H1 (cell line): ENCODE measurements around the gene IKZF1.

Experiments
- BCL11A ChIP-seq, 2 experiments: IDR thresholded peaks; one replicate each; pipeline ENCODE4 v1.6.1; 2011; ENCODE audit warnings: low read depth in 2 of 2, low read length in 2 of 2, mild to moderate bottlenecking in 2 of 2
- CEBPB ChIP-seq: IDR thresholded peaks from 2 replicates; pipeline ENCODE4 v1.6.1; 2012; ENCODE audit warnings: low read depth, low read length
- CHD1 ChIP-seq: IDR thresholded peaks from 2 replicates; pipeline ENCODE4 v1.6.1; 2012; ENCODE audit warnings: low read depth, low read length, improper control_type of control experiment
- EGR1 ChIP-seq: IDR thresholded peaks from 2 replicates; pipeline ENCODE4 v1.6.1; 2011; ENCODE audit warnings: low read depth, low read length, borderline replicate concordance
- EZH2 ChIP-seq: fragments of 200-600 bp; sonication (generic); IDR thresholded peaks from 2 replicates; pipeline ENCODE4 v1.7.1; 2012; ENCODE audit warnings: low read depth, mild to moderate bottlenecking, moderate library complexity, low read length, inconsistent platforms; ENCODE audit not compliant: severe bottlenecking
- JUN ChIP-seq: IDR thresholded peaks from 2 replicates; pipeline ENCODE4 v1.6.1; 2011; ENCODE audit warnings: low read depth, mild to moderate bottlenecking, improper control_type of control experiment, low read length
- MAFK ChIP-seq: IDR thresholded peaks from 2 replicates; pipeline ENCODE4 v1.6.1; 2012; ENCODE audit warnings: low read depth, mild to moderate bottlenecking, improper control_type of control experiment, low read length
- POLR2A ChIP-seq, 2 experiments: IDR thresholded peaks; 1 replicate in 1 of 2; 2 replicates in 1 of 2; pipeline ENCODE4 v1.6.1; 2011; ENCODE audit warnings: low read depth in 2 of 2, low read length in 2 of 2, mild to moderate bottlenecking in 2 of 2; ENCODE audit errors: control extremely low read depth in 1 of 2
- POLR2AphosphoS5 ChIP-seq: IDR thresholded peaks from 2 replicates; pipeline ENCODE4 v1.6.1; 2011; ENCODE audit warnings: low read depth, low read length
- RFX5 ChIP-seq: IDR thresholded peaks from 2 replicates; pipeline ENCODE4 v1.6.1; 2011; ENCODE audit warnings: low read depth, low read length, improper control_type of control experiment, borderline replicate concordance
- TAF1 ChIP-seq: IDR thresholded peaks from 2 replicates; pipeline ENCODE4 v1.6.1; 2011; ENCODE audit warnings: mild to moderate bottlenecking, low read depth, low read length
- YY1 ChIP-seq: IDR thresholded peaks from 2 replicates; pipeline ENCODE4 v1.6.1; 2011; ENCODE audit warnings: low read depth, mild to moderate bottlenecking, low read length
- ZNF274 ChIP-seq: IDR thresholded peaks from 2 replicates; pipeline ENCODE4 v1.7.0; 2012; ENCODE audit warnings: low read length, borderline replicate concordance; ENCODE audit errors: extremely low read depth
- TF ChIP-seq, protein P1 (sequence below), 3 experiments: IDR thresholded peaks; 1 replicate in 2 of 3; 2 replicates in 1 of 3; pipeline versions ENCODE4 v1.5.1 to v1.6.1; 2011; ENCODE audit warnings: low read length in 3 of 3, mild to moderate bottlenecking in 3 of 3, inconsistent platforms in 2 of 3, low read depth in 1 of 3, moderate library complexity in 1 of 3; ENCODE audit not compliant: insufficient read depth in 1 of 3; ENCODE audit errors: control extremely low read depth in 1 of 3

DNA sequence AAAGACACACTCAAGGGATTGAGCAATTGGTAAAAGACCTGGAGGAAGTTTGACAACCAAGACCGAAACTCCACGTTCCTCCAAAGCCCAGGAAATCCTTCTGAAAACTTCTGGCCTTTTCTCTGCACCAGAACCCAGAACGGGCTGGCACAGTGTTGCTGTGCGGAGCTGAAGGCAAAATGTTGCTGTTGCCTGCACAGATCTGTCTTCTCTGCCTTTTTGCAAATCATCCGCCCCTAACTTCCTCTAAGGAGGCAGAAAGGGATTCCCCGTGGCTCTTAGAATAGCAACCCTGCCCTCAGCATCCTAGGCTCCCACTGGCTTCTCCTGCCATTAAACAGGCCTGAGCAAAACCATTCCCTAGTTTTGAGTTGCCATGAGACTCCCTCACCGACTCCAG, 100.7 kb downstream of the IKZF1 start:
- TF ChIP-seq POLR2A (IDR thresholded peaks at IDR 0.05; ENCODE audit: control extremely low read depth in 1 of 2, low read depth in 2 of 2, low read length in 2 of 2) (no peak), BCL11A (IDR thresholded peaks at IDR 0.05; ENCODE audit: low read depth in 2 of 2, low read length in 2 of 2) (no peak), CHD1 (no peak), POLR2AphosphoS5 (no peak), JUN (no peak), CEBPB (no peak), ZNF274 (no peak), EZH2 (no peak), RFX5 (no peak), MAFK (no peak), EGR1 (no peak), TAF1 (no peak), YY1 (no peak)
- TF ChIP-seq, protein P1, sequence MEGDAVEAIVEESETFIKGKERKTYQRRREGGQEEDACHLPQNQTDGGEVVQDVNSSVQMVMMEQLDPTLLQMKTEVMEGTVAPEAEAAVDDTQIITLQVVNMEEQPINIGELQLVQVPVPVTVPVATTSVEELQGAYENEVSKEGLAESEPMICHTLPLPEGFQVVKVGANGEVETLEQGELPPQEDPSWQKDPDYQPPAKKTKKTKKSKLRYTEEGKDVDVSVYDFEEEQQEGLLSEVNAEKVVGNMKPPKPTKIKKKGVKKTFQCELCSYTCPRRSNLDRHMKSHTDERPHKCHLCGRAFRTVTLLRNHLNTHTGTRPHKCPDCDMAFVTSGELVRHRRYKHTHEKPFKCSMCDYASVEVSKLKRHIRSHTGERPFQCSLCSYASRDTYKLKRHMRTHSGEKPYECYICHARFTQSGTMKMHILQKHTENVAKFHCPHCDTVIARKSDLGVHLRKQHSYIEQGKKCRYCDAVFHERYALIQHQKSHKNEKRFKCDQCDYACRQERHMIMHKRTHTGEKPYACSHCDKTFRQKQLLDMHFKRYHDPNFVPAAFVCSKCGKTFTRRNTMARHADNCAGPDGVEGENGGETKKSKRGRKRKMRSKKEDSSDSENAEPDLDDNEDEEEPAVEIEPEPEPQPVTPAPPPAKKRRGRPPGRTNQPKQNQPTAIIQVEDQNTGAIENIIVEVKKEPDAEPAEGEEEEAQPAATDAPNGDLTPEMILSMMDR (IDR thresholded peaks at IDR 0.05; ENCODE audit: control extremely low read depth in 1 of 3, insufficient read depth in 1 of 3, low read depth in 1 of 3, low read length in 3 of 3) = no peak
